DMS153 treated with DMSO at 0.1 percent for 48 hours (cell line): ENCODE data around the gene TBCB.
A peak's percentile ranks its signal among the peaks of the same experiment; 100 is the strongest.
"Not testable (repeated sequence)": the region's sequence is repeated elsewhere in the genome, so short reads cannot be mapped to it uniquely, and the experiment has no call there.

Experiments used
- DNase-seq: peaks from one replicate; lab custom pipeline; 2025; ENCODE audit not compliant: unreplicated experiment; lab: John Stamatoyannopoulos, UW

TBCB gene

DNA sequence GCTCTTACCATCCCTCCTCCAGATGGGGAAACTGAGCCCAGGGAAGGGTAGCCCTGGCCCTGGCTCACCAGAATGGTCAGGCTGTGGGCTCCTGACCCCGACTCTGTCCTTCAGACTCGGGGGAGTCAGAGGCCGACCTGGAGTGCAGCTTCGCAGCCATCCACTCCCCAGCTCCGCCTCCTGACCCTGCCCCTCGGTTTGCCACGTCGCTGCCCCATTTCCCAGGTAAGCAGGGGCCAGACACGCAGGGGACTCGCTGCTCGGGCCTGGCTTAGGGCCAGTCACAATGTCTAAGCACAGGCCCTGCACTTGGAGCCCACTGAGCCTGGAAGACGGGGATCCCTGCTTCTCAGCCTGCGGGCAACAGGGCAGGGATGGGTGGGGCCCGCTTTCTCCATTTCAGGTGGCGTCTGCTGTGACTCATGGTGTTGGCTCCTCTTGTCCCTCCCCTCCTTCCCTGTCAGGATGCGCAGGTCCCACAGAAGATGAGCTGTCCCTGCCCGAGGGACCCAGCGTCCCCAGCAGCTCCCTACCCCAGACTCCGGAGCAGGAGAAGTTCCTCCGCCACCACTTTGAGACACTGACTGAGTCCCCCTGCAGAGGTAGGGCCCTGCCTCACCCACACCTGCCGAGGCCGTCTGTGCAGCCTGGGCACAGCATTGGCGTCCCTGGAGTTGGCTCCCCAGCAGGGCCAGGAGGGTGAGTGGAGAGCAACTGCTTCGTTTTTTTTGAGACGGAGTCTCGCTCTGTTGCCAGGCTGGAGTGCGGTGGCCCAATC lies 13.5 kb upstream of the TBCB start:
- DNase-seq = no peak

DNA sequence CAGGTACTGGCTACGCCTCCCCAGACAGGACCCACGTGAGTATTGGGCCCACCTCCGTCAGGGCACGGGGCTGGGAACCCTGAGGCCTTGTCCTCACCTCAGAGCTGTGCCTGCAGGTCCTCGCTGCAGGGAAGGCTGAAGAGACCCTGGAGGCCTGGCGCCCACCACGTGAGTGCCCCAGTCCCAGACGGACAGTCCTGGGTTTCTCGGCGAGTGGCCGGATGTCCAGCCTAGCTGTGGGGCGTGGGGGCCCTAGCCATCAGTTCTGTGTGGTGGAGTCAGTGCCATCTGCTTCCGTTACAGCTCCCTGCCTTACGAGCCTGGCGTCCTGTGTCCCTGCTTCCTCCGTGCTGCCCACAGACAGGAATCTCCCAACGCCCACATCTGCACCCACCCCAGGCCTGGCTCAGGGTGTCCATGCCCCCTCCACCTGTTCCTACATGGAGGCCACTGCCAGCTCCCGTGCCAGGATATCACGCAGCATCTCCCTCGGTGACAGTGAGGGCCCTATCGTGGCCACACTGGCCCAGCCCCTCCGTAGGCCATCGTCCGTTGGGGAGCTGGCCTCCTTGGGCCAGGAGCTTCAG lies 12.1 kb upstream of the TBCB start:
- no peak for DNase-seq

- DNase-seq = no peak
These were observed 11.3 kb upstream of the TBCB start for GRCh38 chr19:36103842-36104552.

GRCh38 chr19:36106441-36106840 lies 8.8 kb upstream of the TBCB start:
- no peak for DNase-seq

GRCh38 chr19:36106991-36107390 lies 8.3 kb upstream of the TBCB start:
- DNase-seq = no peak

DNA sequence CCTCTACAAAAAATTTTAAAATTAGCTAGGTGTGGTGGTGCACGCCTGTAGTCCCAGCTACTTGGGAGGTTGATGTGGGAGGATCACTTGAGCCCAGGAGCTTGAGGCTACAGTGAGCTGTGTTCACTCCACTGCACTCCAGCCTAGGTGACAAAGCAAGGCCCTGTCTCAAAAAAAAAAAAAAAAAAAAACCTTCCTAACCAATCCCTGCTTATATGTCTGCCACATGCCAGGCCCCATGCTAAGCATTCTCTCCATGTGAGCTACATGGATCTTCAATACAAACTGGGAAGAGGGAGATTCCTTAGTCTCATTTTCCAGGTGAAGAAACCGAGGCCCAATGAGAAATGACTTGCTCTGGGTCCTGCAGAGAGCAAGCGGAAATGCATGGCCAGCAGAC lies 6.6 kb upstream of the TBCB start:
- DNase-seq = no peak

- DNase-seq = no peak
These were observed 4.6 kb upstream of the TBCB start, which contains the start of gene OVOL3 for GRCh38 chr19:36110487-36111199. TSS of gene OVOL3 (plus strand) at chr19:36111143. CDS start at chr19:36111203, 60 bp downstream.

- no peak for DNase-seq
These were observed 4.1 kb upstream of the TBCB start for GRCh38 chr19:36111200-36111539.

- DNase-seq = no peak
These were observed 2.6 kb upstream of the TBCB start for GRCh38 chr19:36112678-36113077.

DNA sequence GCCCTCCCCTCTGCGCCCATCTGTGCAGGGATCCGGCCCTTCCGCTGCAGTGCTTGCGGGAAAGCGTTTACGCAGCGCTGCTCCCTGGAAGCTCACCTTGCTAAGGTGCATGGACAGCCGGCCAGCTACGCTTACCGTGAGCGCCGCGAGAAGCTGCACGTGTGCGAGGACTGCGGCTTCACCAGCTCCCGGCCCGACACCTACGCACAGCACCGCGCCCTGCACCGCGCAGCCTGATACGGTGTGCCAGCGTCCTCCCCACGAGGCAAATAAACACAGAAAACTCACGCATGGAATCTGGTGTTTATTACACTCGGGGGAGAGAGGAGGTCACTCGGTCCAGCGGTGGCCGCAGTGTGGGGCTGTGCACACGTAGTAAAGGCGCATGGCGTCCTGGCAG lies 1.8 kb upstream of the TBCB start:
- DNase-seq = no peak

- no peak for DNase-seq
These were observed 1.2 kb upstream of the TBCB start for GRCh38 chr19:36113894-36114720.

DNA sequence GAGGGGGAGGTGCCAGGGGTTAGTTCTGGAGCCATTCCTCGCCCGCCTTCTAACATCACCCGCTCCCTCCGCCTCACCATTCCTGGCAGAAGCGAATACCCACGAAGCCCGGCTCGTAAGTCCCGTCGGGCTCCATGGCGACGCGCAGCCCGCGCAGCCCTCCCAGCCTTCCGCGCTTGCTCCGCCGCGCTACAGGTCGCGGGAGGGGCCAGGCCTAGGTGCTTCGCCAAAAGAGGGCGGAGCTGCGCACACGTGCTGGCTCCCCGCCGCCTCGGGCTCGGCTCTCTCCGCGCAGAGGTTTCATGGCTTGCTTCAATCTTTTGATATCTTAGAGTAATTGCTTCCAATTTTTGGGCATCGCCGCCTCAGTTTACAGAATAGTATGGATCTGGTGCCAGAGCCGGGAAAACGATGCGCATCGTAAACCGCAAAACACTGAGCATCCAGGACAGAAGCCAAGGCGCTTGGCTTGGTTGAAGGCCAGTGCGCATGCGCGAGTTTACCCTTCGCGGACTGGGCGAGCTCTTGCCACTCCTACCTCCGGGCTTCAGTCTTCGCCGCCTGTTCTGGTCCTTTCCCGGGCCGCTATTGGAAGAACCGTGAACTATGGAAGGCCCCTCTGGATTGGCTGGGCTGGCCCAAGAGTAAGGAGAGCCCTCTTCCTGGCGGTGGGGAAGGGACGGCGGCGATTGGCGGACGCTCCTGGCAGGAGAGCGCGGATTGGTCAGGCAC lies 381 bp upstream of the TBCB start, which contains the start of gene POLR2I:
Gene POLR2I (minus strand): TSS at position 155 of the 732 bp plus-strand sequence. CDS start 19 bp downstream, at position 136.
- peak; percentile 98 for DNase-seq

DNA sequence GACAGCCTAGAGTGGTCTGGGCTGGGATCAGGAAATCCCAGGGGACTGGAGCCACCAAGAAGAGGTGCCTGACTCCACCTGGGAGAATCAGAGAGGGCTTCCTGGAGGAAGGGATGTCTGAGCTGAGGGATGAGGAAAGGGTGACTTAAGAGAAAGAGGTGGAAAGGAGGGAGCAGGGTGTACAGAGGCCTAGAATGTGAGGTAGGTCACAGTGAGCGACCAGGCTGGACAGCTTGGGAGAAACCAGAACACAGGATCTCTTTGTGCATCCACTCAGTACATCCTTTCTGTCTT lies 1.0 kb downstream of the TBCB start:
- DNase-seq = no peak

- no peak for DNase-seq
These were observed 5.1 kb downstream of the TBCB start for GRCh38 chr19:36120092-36120983.

DNA sequence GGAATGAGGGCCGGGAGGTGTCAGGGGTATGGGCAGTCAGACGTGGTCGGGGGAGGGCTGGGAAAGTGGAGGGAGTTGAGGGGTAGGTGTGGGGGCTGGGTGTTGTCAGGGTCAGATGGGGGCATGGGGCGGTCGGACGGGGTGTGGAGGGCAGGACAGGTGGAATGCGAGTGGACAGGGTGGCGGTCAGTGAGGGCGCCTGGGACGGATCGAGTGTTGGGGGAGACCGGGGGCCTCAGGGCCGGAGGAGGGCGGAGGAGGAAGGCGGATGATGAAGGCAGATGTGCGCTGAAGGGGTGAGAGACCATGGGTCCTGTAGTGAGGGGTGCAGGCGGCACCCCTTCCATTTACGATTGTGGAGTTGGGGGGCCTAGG lies 5.7 kb downstream of the TBCB start:
- no peak for DNase-seq

DNA sequence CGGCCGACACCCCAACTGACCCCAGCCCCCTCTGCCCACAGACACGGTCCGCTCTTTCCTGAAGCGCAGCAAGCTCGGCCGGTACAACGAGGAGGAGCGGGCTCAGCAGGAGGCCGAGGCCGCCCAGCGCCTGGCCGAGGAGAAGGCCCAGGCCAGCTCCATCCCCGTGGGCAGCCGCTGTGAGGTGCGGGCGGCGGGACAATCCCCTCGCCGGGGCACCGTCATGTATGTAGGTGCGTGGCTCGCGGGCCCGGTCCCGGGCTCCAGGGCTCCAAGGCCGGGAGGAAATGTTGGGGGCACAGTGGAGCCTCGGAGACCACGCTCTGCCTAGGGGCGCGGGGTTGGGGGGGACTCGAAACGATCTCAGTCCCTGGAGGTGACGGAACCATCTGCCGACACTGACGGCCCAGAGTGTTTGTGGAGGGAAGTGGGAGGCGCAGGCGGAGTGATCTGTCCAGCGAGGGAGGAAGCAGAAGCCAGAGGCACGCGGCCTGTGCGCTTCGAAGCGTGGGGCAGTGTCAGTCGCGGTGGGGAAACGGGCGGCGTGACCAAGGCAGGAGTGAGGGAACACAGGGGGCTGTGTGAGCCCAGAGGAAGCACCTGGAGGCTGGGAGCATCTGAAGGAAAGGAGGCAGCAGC lies 6.3 kb downstream of the TBCB start:
- no peak for DNase-seq

DNA sequence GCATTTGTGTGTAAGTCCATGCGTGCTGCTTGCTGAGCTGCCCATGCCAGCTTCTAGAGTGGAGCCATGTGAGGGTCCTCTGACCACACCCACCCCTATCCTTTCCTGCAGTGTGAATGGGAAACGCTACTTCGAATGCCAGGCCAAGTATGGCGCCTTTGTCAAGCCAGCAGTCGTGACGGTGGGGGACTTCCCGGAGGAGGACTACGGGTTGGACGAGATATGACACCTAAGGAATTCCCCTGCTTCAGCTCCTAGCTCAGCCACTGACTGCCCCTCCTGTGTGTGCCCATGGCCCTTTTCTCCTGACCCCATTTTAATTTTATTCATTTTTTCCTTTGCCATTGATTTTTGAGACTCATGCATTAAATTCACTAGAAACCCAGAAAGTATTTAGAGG lies 10.3 kb downstream of the TBCB start:
- no peak for DNase-seq

GRCh38 chr19:36128392-36128736 lies 13.1 kb downstream of the TBCB start:
- peak; percentile 51 for DNase-seq

DNA sequence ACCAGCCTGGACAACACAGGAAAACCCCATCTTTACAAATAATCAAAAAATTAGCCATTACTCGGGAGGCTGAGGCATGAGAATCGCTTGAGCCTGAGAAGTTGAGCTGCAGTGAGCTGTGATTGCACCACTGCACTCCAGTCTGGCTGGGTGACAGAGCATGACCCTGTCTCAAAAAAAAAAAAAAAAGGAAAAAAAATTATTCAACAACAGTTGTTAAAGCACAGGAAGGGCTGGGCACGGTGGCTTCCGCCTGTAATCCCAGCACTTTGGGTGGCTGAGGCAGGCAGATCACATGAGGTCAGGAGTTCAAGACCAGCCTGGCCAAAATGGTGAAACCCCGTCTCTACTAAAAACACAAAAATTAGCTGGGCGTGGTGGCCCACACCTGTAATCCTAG lies 16.0 kb downstream of the TBCB start:
- DNase-seq = not testable (repeated sequence)
